Hematopoietic multipotent progenitor cell treated with erythropoietin and hydrocortisone succinate and interleukin-3 and kit ligand, for 6 days (in vitro differentiated cells): ENCODE results near the gene VCL.
"Not testable (repeated sequence)": the region's sequence is repeated elsewhere in the genome, so short reads cannot be mapped to it uniquely, and the experiment has no call there.

Source experiments
- DNase-seq: peaks from one replicate; pipeline ENCODE4 v3.0.0-alpha.2; 2015

VCL gene

DNA sequence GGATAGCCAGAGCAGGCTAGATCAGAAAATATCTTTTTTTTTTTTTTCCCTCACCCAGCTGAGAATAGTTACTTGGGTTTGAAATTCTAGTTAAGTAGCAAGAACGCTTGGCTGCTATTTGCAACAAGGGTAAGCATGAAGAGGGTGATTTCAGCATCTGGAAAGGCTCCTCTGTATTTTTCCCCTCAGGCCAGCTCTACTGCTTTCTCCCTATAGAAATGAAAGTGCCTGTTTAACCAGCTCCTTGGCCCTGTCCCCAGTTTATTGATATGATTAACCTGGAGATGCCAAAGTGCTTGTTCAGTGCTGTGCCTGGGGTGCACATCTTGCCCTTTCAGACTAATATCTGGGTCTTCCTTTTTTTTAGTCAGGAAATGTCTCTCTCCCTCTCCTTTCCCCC, 115.6 kb downstream of the VCL start:
- DNase-seq, result no peak

DNA sequence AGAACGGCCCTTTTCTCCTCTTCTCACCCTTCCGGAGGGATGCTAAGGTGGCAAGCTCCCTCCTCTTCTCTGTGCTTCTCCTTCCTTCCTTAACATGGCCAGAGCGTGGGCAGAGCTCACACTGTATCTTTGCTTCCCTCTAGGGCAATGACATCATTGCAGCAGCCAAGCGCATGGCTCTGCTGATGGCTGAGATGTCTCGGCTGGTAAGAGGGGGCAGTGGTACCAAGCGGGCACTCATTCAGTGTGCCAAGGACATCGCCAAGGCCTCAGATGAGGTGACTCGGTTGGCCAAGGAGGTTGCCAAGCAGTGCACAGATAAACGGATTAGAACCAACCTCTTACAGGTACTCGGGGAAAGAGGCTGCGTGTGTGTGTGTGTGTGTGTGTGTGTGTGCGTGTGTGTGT, 116.1 kb downstream of the VCL start:
- DNase-seq, result no peak

DNA sequence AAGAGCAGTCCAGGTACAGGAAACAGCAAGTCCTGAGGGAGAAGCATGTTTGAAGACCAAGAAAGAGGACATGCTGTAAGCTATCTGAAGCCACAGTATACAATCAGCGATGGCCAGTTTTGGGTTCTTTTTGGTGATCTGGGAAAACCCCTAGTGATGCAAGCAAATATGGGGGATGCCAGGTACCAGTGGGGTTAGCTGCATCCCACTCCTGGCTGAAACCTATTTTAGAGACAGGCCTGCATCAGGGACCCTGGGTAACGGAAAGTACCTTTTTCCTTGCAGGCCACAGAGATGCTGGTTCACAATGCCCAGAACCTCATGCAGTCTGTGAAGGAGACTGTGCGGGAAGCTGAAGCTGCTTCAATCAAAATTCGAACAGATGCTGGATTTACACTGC, 119.8 kb downstream of the VCL start:
- no peak for DNase-seq

DNA sequence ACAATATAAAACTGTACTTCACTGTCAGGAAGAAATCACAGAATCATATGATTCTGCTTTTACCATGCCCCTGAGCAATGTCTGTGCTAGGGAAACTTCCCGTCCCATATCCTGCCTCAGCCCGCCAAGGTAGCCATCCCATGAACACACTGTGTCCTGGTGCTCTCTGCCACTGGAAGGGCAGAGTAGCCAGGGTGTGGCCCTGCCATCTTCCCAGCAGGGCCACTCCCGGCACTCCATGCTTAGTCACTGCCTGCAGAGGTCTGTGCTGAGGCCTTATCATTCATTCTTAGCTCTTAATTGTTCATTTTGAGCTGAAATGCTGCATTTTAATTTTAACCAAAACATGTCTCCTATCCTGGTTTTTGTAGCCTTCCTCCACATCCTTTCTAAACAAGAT, 120.9 kb downstream of the VCL start:
- DNase-seq, result peak; percentile 54

DNA sequence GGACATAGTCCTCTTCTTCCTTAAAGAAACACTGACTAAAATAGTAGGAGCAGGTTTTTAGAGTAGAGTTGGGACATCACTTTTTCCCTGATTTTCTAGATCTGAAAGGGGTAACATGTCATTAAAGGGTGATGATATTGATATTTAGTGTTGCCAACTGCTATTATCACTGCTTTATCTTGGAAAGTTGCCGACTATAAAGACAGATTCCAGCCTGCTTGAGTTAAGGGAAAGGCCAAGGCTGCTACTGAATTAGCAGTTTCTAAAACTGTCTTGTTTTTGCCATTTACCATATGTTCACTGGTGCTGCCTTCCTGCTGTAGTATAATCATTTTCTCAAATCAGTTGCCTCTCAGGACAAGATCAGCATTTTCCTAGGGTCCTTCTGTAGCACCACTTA, 123.0 kb downstream of the VCL start:
- DNase-seq, result no peak

DNA sequence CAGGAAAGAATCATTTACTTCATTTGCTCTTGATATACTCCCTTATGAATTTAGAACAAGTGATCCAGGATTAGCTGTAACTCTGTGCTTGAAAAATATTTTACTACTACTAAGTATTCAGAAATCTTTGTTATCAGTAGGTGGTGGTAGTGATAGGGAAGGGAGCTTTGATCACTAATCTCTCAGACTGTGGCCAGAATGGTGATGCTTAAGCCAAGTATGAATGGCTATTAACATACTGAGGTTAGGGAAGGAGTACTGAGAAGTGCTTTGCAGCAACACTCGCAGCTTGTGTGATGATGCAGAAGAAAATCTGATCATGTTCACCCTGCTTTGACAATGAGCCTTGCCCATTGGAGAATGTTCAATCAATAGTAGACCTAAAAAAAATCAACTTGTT, 123.5 kb downstream of the VCL start:
- no peak for DNase-seq

DNA sequence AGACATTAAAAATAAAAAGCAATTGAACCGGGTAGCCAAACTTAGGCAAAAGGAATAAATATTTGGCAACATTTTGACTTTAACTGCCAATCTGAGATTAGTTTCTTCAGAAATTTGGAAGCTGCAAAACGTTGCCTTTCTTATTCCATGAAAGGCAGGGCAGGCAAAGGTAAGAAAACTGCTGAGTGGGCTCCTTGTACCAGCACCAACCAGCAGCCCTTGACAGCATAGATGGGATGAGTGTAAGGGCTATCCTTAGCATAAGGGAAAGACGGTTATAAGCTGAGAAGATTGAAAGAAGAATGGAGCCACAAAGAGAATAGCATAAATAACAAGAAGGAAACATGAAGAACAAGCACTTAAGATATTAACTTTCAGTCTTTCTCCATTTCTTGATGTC, 124.1 kb downstream of the VCL start:
- DNase-seq, result no peak

DNA sequence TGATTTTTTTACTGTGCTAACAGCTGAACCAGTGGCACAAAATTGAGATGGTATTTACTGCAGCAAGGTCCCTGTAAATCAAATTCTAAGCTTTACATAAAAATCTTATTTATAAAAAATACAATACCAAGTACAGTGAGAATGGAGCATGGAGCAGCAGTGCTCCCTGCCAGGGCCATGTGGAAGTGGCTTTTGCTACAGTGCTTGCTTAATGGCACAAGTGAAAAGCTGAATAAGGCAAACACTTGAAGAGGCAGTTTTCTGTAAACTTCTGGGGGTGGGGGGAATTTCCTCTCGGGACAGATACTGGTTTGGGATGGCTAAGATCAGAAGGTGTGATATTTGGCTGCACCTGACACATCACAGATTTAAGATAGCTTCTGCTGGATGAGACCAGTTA, 125.2 kb downstream of the VCL start:
- no peak for DNase-seq

DNA sequence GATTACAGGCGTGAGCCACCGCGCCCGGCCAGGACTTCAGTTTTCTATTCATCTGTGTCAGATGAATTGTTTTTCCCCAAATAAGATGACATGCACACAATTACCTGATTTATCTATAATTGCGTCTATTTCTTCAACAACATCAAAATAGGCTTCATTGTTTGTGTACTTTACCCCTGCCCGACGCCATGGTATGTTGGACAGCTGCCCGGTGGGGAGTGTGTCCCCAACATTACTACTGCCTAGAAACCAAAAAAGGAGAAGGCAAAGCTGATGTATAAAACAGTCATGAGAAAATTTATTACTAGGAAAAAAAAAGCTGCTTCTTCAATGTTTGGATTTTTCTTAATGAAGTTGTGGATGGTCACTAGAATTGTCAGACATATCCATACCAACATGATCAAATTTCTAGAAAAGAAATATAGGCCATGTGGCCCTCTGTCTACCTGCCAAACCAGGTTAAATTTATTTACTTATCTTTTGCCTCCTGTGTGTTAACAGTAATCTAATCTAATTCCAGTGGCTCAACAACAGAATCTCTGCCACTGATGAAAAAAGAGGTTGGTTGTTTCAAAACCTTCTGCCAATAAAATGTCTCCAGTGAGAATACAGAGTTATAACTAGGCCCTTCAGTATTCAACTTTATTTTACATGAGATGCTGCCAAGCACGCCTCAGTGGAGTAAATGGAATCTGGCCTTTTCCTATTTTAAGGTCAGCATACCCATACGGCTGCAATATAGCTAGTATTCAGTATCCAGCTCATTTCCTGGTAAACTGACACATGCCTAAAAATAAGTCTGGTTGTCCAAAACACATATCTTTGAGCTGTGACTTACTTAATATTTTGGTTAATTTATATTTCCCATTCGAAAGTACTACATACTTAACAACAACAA, 136.3 kb downstream of the VCL start:
- DNase-seq, result no peak

DNA sequence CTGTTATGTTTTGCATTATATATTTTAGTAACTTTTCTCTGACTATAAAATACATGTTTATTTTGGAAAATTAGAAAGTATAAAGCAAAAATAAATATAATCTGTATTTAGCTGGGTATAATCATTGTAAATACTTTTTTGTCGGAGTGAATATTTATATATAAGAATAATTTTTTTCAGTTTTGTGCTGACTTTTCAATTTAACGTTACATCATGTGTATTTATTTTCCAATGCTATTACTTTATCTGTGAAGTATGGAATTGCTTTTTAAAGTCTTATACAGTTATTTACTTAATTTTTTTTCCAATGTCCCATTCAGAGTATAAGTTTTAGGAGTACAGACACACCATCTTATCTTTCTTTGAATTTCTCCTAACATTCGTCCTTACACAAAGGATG, 137.5 kb downstream of the VCL start:
- DNase-seq, result no peak

DNA sequence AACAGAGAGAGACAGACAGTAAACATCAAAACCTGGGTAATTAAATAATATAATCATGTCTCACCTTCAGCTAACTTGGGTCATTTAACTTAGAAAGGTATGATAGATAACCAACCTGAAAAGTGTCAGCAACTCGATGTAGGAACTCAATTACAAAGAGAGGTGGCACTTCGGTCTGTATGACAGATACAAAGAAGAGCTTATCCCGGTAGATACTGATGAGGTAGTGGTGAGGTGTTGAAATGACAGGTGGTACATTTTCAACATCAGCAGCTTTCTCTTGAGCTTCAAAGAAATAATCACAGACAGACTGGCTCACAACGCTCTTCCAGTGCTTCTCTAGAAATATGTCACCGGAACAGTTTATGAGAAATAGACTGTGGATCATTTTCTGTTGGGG, 140.1 kb downstream of the VCL start:
- DNase-seq, result no peak

DNA sequence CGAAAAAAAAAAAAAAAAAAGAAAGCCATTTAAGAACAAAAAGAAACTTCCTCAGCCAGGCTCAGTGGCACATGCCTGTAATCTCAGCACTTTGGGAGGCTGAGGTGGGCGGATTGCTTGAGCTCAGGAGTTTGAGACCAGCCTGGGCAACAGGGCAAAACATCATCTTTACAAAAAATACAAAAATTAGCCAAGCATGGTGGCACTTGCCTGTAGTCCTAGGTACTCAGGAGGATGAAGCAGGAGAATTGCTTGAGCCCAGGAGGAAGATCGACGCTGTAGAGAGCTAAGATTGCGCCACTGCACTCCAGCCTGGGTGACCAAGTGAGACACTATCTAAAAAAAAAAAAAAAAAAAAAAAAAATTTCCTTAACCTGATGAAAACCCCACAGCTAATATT, 140.7 kb downstream of the VCL start:
- DNase-seq, result not testable (repeated sequence)

DNA sequence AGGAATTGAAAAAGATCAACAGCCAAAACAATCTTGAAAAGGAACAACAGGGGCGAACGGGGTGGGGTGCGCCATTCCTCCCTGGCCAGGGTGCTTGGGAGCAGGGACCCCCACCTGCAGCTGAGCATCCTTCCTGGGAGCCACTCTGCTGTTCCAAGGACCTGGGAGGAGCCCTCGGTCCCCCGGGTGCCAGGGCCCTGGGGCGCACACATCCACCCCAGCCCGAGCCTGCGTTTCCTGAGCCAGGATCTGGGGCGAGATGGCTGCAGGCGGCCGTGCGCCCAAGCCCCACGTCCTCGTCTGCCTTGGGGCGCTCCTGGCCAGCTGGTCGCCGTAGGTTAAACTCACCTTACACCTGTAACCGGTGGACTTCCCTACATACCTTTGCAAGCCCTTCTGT, 142.1 kb downstream of the VCL start:
- no peak for DNase-seq

DNA sequence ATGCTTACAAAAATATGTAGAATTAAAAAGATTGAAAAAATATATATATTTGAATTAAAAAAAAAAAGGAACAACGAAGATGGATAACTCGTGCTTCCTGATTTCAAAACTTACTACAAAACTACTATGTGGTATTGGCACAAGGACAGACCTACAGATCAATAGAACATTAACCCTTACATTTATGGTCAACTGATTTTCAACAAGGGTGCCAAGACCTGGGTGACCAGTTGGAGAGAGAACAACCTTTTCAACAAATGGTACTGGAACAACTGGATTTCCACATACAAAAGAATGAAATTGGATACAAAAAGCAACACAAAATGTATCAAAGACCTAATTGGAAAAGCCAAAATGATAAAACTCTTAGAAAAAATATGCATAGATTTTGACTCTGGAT, 142.6 kb downstream of the VCL start:
- no peak for DNase-seq

DNA sequence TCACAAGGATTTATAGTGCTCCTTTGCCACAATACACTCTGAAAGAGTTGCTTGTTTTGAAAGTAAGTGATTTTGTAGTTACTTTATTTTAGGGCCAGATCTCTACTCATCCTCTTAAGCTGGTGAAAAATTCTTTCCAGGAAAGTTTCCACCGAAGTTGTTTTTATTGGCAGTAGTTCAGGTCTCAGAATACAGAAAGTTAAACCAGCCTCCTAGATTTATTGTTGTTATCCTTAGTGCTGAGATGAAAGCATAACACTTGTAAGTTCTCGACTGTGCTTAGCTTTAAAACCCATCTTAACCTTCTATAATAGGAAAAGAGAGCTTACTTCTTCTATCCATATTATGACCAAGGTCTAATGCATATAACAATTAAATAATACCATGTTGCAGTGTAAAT, 147.2 kb downstream of the VCL start:
- DNase-seq, result no peak

DNA sequence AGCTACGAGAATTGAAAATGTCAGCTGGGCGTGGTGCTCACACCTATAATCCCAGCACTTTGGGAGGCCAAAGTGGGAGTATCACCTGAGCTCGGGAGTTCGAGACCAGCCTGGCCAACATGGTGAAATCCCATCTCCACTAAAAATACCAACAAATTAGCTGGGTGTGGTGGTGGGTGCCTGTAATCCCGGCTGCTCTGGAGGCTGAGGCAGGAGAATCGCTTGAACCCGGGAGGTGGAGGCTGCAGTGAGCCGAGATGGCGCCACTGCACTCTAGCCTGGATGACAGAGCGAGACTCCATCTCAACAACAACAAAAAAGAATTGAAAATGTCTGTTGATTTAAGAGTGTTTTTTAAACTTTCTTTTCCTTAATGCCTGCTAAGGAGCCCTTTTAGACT, 149.1 kb downstream of the VCL start:
- not testable (repeated sequence) for DNase-seq

DNA sequence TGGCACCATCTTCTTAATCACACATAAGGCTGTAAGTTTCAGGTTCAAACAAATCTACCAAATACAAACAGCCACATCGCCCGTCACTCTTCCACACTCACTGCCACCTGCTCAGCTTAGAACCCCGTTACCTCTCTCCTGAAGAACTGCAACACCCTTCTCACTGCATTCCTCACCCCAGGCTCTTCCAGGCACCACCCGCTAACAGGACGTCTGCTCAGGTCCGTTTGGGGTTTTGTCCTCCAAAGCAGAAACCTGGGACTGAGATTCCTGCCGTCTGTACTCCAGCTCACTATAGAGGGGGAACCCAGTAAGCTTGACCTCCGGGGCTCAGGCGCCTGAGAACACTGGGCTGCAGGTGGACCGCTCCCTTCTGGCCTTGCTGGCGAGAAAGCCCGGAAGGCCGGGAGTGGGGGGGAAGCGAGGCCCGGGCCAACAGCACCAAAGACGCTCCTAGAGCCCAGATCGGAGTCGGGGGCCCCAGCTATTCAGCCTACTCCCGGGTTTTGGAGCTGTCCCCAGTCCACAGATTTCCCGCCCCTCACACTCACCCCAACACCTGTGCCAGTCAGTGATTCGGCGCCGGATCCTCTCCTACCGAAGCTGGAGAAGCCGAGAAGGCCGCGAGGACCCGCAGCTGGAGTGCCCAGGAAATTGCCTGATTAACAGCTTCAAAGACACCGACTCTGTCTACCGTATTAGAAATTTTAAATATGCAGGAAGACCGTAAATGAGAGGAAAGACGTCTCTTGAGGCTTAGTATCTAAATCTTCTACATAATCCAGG, 152.5 kb downstream of the VCL start, which contains the start of gene AP3M1:
TSS of gene AP3M1 (minus strand) at position 625 of the 786 bp plus-strand sequence. CDS start 12,449 bp downstream, outside the sequence.
- DNase-seq, result peak; percentile 52

DNA sequence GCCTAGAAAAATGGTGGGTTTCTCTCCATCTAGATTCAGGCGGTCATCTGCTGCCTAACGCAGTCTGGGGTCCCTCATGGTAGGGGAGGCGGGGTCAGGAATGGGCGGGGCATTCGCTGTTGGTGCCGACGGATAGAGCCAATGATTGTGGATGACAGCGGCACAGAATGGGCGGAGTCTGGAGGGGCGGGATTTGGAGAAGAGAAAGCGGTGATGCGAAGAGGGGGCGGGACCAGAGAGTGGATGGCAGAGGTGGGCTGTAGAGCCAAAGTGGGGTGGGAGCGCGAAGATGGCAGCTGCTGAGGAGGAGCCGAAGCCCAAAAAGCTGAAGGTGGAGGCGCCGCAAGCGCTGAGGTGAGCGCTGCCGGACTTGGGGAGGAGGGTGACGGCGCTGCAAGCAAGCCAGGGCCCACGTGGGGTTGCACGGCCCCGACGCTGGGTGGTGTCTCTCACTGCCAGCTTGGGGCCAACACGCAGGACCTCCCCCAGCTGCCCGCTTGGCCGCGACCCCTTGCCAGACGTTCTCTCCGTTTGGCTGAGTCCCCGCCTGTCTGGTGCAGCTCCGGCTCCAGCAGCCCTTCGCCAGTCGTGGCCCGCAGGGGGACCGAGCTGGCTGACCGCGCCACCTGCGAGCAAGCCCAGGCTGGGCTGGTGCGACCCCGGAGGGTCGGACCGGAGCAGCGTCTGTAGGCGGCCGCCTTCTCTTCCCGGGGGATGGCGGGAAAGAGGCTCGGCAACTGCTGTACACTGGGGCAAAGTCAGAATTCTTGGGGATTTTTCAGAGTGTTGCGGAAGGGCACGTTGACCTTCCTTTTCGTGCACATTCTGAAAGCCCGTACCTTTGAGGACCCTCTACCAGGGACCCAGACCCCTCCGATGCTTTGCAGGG, 153.3 kb downstream of the VCL start, which contains the start of gene ADK:
TSS of gene ADK (plus strand) at position 232 of the 889 bp plus-strand sequence. CDS start at position 290, 58 bp downstream.
- DNase-seq, result peak; percentile 100

DNA sequence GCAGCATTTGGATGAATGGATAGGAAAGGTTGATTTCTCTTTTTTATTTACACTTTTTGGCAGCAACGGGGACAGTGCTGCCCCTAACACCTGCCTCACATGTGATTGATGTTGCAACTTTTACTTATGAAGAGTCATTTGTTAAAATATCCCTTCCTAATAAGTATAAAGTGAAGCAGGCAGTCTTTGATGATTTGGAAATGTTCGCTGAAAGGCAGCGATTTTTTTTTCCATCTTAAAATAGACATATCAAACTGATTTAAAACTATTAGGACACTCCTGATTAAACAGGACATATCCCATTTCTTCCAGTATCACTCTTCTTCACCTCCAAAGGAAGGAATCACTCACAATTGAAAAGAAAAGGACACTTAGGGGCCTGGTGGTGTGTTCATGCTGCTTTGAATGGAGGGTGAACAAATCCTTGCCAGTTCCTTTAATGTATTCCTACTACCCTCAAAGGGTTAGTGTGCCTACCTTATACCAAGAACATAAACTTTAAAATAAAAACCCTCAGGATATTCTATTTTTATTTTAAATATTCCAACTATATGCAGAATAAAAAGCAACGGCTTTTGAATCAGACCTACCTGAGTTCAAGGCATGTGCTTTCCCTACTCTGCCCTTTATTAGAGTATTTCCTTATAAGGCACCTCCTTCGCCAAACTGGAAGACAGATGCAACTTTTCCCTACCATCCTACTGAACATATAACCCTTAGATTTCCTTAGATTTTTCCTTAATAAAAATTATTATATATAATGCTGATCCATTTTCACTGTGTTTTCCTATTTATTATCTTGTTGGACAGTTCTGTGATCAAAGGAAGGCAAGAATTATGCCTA, 154.2 kb downstream of the VCL start:
- no peak for DNase-seq

DNA sequence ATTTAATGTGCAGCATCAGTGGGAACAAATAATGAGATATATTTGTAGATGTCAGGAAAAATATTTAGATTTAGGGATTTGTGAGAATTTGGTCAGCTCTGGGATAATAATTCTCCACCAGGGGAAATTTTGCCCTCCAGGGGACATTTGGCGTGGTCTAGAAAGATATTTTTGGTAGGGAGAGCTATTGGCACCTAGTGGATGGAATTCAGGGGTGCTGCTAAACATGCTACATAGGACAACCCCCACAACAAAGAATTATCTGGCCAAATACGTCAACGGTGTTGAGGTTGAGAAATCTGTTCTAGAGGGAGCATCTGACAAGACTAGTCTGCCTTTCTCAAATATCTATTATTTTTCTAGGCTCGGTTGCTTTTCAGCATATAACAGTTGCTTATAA, 155.2 kb downstream of the VCL start:
- no peak for DNase-seq

DNA sequence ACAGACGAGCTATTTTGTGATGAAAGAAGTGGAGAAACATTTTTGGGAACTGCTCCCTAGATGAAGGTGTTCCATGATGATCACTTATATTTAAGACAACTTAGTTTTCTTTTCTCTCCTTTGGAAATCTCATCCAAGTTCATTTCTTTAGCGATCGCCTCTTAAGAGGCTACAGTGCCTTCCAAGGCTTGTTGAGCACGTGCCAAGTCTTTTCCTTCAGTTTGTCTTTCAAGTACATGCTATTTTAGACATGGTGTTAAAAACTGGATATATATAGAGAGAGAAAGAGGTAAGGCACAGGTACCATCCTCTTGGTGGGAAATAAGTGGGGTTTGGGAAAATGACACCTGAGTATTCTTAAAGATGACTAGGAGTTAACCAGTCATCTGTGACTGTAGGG, 155.8 kb downstream of the VCL start:
- DNase-seq, result no peak

DNA sequence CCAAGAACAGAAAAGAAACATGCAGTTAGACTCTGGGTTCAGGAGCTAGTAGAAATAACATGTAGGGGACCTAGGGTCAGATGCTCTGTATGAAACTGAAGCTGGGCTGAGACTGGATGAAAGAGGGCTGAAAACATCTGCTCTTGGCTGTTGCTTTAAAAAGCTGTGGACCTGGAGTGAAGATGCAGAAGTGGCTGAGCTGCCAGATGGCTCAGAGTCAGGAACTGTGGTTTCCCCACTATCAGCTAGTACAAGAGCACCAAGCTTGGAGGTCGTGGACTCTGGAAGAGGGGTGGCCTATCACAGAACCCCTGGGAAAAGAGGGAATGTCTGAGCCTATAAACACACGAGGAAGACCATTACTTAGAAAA, 159.0 kb downstream of the VCL start:
- DNase-seq, result peak; percentile 81
